Muscle layer of colon (tissue), 2 donors: Measurements from ENCODE around the gene SUN2.

Source experiments
- H3K27ac ChIP-seq: one replicate; pipeline ENCODE4 v1.7.0; 2013; ENCODE audit warnings: low read depth, mild to moderate bottlenecking, low read length, moderate library complexity
- H3K27me3 ChIP-seq, 2 donors: one replicate each; pipeline ENCODE4 v1.7.0; 2013; ENCODE audit warnings: low read length in 2 of 2, mild to moderate bottlenecking in 2 of 2; ENCODE audit not compliant: insufficient read depth in 2 of 2, control insufficient read depth in 1 of 2
- H3K36me3 ChIP-seq: one replicate; pipeline ENCODE4 v1.7.0; 2013; ENCODE audit warnings: mild to moderate bottlenecking, low read length; ENCODE audit not compliant: insufficient read depth
- H3K4me1 ChIP-seq: one replicate; pipeline ENCODE4 v1.7.0; 2013; ENCODE audit warnings: mild to moderate bottlenecking, low read length; ENCODE audit not compliant: insufficient read depth
- H3K4me3 ChIP-seq, 2 donors: one replicate each; pipeline ENCODE4 v1.7.0; 2013; ENCODE audit warnings: low read length in 2 of 2, low read depth in 1 of 2, mild to moderate bottlenecking in 1 of 2, moderate library complexity in 1 of 2
- H3K9ac ChIP-seq: one replicate; pipeline ENCODE4 v1.7.0; 2013; ENCODE audit warnings: low read length
- H3K9me3 ChIP-seq: one replicate; pipeline ENCODE4 v1.7.0; 2013; ENCODE audit warnings: mild to moderate bottlenecking, low read length
- donor health status: abdominal sarcoma.
- donor health status: Adenocarcinoma of cecum.

The SUN2 gene

DNA sequence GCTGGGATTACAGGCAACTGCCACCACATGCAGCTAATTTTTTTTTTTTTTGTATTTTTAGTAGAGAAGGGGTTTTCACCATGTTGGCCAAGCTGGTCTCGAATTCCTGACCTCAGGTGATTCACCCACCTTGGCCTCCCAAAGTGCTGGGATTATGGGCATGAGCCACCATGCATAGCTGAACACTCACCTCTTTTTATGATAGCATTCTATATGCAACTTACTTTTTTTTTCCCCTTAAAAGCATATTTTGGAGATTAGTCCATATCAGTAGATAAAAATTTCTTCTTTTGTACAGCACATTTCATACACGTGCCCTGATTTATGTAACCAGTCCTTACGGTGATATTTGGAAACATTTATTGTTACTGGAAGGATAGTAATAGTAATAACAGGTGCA, 35.4 kb downstream of the SUN2 start:
- Histone ChIP-seq H3K4me1 (peaks cover 9% of the 10 kb centered on the region), H3K27ac (no peak overlapping the region), H3K4me3 (no peak overlapping the region), H3K9ac (no peak overlapping the region), H3K27me3 (no peaks in the 10 kb centered on the region), H3K9me3 (no peaks in the 10 kb centered on the region), H3K36me3 (peaks cover 69% of the 10 kb centered on the region)

DNA sequence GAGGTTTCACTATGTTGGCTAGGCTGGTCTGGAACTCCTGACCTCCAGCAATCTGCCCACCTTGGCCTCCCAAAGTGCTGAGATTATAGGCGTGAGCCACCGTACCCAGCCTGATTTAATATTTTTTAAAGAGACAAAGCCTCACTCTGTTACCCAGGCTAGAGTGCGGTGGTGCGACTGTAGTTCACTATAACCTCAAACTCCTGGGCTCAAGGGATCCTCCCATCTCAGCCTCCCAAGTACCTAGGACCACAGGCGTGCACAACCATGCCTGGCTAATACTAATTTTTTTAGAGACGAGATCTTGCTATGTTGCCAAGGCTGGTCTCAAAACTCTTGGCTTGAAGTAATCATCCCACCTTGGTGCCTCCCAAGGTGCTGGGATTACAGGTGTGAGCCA, 36.6 kb downstream of the SUN2 start:
- H3K4me3 ChIP-seq, result no peak overlapping the region
- no peak overlapping the region for H3K9ac ChIP-seq
- peaks cover 14% of the 10 kb centered on the region for H3K4me1 ChIP-seq
- no peaks in the 10 kb centered on the region for H3K27me3 ChIP-seq
- H3K36me3 ChIP-seq, result peaks cover 57% of the 10 kb centered on the region
- no peak overlapping the region for H3K27ac ChIP-seq
- H3K9me3 ChIP-seq, result no peaks in the 10 kb centered on the region

DNA sequence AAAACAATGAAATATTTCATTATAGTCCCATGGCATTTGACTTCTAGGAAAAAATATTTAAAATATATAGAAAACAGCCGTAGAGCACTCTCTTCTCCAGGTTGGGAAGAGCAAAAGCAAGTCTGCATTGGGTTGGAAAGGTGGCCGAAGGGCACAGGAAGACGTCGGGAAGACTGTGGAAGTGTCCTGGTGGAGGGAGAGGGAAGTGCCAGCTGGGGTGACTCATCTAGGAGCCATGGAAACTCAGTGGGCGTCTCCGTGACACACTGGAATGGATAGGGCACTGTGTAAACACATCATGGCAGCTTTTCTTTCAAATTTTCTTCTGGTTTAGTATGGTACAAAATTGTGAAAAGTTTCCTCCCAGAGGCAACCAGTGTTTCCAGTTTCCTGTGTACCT, 37.4 kb downstream of the SUN2 start:
- Histone ChIP-seq H3K9me3 (no peaks in the 10 kb centered on the region), H3K9ac (no peak overlapping the region), H3K27ac (no peak overlapping the region), H3K27me3 (no peaks in the 10 kb centered on the region), H3K4me3 (no peak overlapping the region), H3K36me3 (peaks cover 49% of the 10 kb centered on the region), H3K4me1 (peaks cover 18% of the 10 kb centered on the region)

- Histone ChIP-seq H3K36me3 (peaks cover 47% of the 10 kb centered on the region), H3K9me3 (no peaks in the 10 kb centered on the region), H3K4me1 (peaks cover 18% of the 10 kb centered on the region)
These were observed 38.6 kb downstream of the SUN2 start for GRCh38 chr22:38717244-38717643.

DNA sequence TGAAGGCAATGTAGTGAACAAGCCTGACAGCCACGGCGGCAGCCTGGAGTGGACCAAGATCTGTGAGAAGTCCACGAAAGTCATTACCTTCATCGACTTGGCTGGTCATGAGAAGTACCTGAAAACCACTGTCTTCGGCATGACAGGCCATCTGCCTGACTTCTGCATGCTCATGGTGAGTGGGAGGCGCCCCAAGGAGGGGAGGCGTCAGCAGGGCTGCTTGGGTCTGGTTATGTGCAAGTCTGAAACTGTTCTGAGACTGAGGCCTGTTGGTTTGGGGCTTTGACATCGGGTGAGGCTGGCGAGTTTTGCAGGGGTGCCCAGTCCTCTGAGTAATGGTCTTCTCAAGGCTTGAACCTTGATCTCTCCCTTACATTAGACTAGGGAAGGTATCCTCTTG, 39.0 kb downstream of the SUN2 start:
- Histone ChIP-seq H3K4me1 (peaks cover 18% of the 10 kb centered on the region), H3K27me3 (no peaks in the 10 kb centered on the region), H3K4me3 (no peak overlapping the region), H3K27ac (no peak overlapping the region), H3K9ac (no peak overlapping the region), H3K36me3 (peaks cover 45% of the 10 kb centered on the region), H3K9me3 (no peaks in the 10 kb centered on the region)

More at GRCh38 chr22:38717244-38717643, 38.6 kb downstream of the SUN2 start:
- H3K4me3 ChIP-seq, result no peak overlapping the region
- no peaks in the 10 kb centered on the region for H3K27me3 ChIP-seq
- H3K9ac ChIP-seq, result no peak overlapping the region
- no peak overlapping the region for H3K27ac ChIP-seq

GRCh38 chr22:38716271-38716670, 39.5 kb downstream of the SUN2 start:
- Histone ChIP-seq H3K27me3 (no peaks in the 10 kb centered on the region), H3K36me3 (peaks cover 40% of the 10 kb centered on the region), H3K4me1 (peaks cover 18% of the 10 kb centered on the region), H3K4me3 (no peak overlapping the region), H3K9me3 (no peaks in the 10 kb centered on the region), H3K27ac (no peak overlapping the region), H3K9ac (no peak overlapping the region)

DNA sequence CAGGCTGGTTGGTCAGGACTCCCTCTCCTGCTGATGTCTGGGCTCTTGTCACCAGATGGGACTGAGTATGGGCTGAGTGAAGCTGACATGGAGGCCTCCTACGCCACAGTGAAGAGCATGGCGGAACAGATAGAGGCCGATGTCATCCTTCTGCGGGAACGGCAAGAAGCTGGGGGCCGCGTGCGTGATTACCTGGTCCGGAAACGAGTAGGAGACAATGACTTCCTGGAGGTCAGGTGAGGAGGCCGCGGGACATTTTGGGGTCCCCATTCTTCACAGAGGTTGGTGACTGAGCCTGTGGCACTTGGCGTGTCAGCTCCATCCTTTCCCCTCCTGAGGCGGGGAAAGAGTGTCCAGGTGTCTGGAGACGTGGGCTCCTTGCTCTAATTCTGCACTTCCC, 39.9 kb downstream of the SUN2 start:
- Histone ChIP-seq H3K9me3 (no peaks in the 10 kb centered on the region), H3K4me3 (no peak overlapping the region), H3K4me1 (peaks cover 18% of the 10 kb centered on the region), H3K27ac (no peak overlapping the region), H3K36me3 (peaks cover 38% of the 10 kb centered on the region), H3K9ac (no peak overlapping the region), H3K27me3 (no peaks in the 10 kb centered on the region)

DNA sequence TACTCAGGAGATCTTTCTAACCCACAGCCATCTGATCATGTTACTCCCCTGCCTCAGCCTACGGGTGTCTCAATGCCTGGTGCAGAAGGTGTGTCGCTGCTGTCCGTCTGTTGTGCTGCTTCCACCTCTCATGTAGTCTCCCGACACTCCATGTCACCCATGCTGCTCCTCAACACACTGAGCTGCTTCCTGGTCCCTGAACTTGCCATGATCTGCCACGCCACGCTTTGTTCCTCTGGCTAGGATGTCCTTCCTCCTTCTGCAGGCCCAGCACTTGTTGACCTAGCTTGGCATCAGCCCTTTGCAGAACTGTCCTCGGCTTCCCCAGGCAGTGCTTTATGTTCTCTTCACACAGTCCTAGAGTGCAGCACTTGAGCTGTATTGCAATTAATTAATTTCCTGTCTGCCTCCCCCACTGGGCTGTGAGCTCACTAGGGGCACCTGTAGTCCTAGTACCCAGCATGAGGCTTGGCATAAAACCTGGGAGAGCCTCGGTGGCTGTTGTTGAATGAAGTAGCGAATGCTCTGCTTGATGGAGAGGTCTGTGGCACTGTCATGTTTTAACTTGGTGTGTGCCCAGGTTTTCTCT, 40.5 kb downstream of the SUN2 start:
- Histone ChIP-seq H3K9ac (no peak overlapping the region), H3K27ac (no peak overlapping the region)

DNA sequence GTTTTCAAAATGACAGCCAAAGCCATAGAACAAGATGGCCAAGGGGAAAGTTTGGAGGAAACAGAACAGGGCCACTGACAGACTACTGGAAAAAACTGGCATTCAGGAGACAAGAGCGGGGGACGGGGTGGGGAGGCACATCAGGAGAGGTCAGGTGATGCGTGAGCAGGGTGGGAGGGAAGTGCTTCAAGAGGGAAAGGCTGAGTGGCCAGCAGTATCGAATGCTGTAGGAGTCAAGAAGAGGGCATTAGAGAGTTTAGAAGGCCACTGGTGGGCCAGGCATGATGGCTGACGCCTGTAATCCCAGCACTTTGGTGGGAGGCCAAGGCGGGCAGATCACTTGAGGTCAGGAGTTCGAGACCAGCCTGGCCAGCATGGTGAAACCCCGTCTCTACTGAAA, 41.9 kb downstream of the SUN2 start:
- H3K4me1 ChIP-seq, result peaks cover 24% of the 10 kb centered on the region
- H3K4me3 ChIP-seq, result no peak overlapping the region
- H3K36me3 ChIP-seq, result peaks cover 45% of the 10 kb centered on the region
- no peak overlapping the region for H3K9ac ChIP-seq
- no peak overlapping the region for H3K27ac ChIP-seq
- no peaks in the 10 kb centered on the region for H3K9me3 ChIP-seq
- H3K27me3 ChIP-seq, result no peaks in the 10 kb centered on the region

More for the DNA sequence above, 40.5 kb downstream of the SUN2 start:
- no peak overlapping the region for H3K4me3 ChIP-seq
- H3K27me3 ChIP-seq, result no peaks in the 10 kb centered on the region
- H3K36me3 ChIP-seq, result peaks cover 35% of the 10 kb centered on the region
- H3K9me3 ChIP-seq, result no peaks in the 10 kb centered on the region
- H3K4me1 ChIP-seq, result peaks cover 18% of the 10 kb centered on the region

GRCh38 chr22:38712486-38713207, 43.2 kb downstream of the SUN2 start:
- peaks cover 25% of the 10 kb centered on the region for H3K4me1 ChIP-seq
- H3K36me3 ChIP-seq, result peaks cover 41% of the 10 kb centered on the region
- no peak overlapping the region for H3K9ac ChIP-seq

GRCh38 chr22:38710866-38711265, 44.9 kb downstream of the SUN2 start:
- no peaks in the 10 kb centered on the region for H3K9me3 ChIP-seq
- no peak overlapping the region for H3K27ac ChIP-seq
- peaks cover 23% of the 10 kb centered on the region for H3K36me3 ChIP-seq
- H3K4me3 ChIP-seq, result no peak overlapping the region
- peaks cover 35% of the 10 kb centered on the region for H3K4me1 ChIP-seq
- H3K9ac ChIP-seq, result no peak overlapping the region
- H3K27me3 ChIP-seq, result no peaks in the 10 kb centered on the region

More at GRCh38 chr22:38712486-38713207, 43.2 kb downstream of the SUN2 start:
- Histone ChIP-seq H3K27me3 (no peaks in the 10 kb centered on the region), H3K9me3 (no peaks in the 10 kb centered on the region), H3K4me3 (no peak overlapping the region), H3K27ac (no peak overlapping the region)

DNA sequence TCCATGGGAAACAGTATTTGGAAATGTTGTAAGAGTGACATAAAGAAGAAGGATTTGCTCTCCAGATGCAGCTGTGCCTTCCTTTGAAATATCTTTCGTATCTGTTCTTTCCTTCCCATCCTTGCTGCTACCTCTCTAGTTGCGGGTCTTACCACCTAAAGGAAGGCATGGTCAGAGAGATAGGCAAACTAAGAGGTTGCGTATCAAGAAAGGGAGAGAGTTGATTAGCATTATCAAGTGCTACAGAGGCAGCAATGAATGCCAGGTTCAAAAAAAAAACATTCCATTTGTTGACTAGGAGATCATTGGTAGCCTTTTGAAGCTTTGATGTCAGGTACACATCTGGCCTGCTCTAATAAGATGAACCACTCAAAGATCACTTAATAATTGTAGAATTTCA, 45.4 kb downstream of the SUN2 start:
- H3K9ac ChIP-seq, result no peak overlapping the region
- no peaks in the 10 kb centered on the region for H3K27me3 ChIP-seq
- no peak overlapping the region for H3K4me3 ChIP-seq
- H3K9me3 ChIP-seq, result no peaks in the 10 kb centered on the region
- no peak overlapping the region for H3K27ac ChIP-seq
- peaks cover 22% of the 10 kb centered on the region for H3K36me3 ChIP-seq
- H3K4me1 ChIP-seq, result peaks cover 35% of the 10 kb centered on the region
